NCI-H2107 (cell line): ENCODE data around the gene BACE1-AS.
"Not testable (repeated sequence)": the region's sequence is repeated elsewhere in the genome, so short reads cannot be mapped to it uniquely, and the experiment has no call there.

Experiments
- DNase-seq: peaks from one replicate; lab custom pipeline; 2025; lab: John Stamatoyannopoulos, UW

The BACE1-AS gene

DNA sequence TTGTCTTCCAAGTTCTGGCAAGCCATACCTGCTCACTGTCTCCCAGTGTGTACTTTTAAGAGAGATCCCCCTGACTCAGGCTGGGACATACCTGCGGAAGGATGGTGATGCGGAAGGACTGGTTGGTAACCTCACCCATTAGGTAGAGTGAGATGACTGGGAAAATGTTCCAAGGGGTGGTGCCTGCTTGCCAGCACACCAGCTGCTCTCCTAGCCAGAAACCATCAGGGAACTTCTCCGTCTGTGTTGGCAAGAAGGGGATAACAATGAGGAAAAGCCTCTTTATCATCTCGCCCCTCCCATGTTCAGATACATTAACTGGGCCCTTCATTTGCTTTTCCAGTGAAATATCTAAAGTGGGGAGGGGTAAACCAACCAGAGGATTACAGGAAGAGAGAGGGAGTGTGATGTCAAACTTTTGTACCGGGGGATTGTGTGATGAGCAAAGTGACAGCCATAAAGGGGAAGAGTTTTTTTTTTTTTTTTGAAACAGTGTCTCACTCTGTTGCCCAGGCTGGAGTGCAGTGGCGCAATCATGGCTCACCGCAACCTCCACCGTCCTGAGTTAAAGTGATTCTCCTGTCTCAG is at the start of gene BACE1-AS:
Gene BACE1-AS (plus strand): TSS at position 538 of the 588 bp plus-strand sequence.
- no peak for DNase-seq

DNA sequence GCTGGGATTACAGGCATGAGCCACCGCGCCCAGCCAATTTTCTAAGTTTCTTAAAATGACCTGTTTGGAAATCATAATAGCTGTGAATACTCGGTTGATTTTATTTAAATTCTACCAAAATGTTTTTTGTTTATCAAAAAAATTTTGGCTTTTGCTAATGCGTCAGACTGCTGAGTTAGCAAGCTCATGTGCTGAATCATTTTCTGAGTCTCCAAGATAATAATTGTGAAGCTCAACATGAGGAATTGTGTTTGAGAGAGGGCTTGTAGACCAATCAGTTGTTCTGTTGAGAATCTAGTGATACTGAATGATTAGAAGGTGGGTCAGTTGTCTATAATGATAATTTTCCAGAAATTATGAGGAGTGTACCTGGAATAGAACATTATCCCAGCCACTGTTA is 42.8 kb upstream of the BACE1-AS start:
- DNase-seq: no peak

DNA sequence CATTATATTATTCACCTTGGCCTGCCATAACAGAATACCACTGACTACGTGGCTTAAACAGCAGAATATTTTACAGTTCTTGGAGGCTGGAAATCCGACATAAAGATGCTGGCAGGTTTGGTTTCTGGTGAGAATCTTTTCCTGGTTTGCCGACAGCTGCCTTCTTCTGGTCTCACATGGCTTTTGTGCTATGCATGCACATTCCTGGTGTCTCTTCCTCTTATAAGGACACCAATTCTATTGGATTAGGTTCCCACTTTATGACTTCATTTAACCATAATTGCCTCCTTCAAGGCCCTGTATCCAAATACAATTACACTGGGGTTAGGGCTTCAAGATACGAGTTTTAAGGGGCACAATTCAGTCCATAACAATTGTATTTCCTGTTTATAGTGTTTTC is 41.6 kb upstream of the BACE1-AS start:
- no peak for DNase-seq

DNA sequence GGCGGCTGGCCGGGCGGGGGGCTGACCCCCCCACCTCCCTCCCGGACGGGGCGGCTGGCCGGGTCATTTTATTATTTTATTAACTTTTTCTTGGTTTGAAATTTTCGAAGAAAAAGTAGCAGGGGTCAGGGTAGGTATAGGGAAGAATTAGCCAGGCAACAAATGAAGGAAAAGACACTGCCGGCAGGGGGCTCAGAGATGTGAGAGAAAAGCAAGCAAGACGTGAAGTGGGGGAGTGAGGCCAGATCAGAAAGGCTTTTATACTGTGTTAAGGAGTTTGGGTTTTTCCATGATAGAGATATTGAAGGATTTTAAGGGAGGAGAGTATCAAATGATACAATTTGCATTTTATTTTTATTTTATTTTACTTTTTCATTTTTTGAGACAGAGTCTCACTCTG is 39.6 kb upstream of the BACE1-AS start:
- no peak for DNase-seq

DNA sequence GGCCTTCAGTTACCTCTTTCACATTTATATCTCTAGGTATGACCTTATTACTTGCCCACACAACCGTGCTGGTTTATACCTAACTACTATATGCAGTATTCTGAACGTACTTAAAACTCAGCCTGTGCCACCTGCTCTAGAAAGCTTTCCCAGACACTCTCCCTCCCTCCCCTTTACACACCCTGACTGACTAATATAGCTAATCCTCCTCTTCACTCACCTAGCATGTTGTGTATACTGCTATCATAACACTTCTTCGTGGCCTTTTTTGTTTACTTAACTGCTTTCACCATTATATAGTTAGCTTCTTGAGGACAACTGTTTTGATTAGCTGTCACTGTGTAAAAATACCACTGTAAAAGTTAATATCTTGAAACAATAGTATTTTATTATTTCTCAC is 35.2 kb upstream of the BACE1-AS start:
- no peak for DNase-seq

DNA sequence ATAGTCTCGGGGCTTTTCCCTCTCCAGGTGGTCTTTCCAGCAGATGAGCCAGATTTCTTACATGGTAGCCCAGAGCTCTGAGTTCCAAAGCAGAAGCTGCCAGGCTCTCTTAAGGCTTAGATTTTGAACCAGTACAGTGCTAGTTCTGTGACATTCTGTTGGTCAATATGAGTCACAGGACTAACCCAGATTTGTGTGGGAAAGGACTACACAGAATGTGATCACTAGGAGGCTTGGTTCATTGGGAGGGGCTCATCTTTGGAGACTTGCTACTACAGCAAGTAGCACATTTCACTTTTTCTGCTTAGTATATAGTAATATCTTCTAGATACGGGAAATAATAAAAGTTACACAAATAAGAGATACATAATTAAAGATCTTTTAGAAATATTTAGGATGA is 34.6 kb upstream of the BACE1-AS start:
- DNase-seq: no peak

DNA sequence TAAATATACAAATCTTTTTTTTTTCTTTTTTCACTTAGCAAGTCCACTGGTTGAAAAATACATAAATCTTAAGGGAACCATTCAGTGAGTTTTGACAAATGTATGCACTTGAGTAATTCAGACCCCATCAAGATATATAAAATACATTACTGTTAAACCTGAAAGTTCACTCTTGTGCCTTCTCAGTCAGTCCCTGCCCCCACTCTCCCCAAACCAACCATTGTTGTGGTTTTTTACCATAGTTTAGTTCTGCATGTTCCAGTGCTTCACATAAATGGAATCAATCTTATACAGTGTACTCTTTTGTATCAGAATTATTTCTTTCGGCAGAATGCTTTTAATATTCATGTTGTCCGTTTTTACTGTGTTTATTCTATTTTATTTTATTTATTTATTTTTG is 32.6 kb upstream of the BACE1-AS start:
- no peak for DNase-seq

DNA sequence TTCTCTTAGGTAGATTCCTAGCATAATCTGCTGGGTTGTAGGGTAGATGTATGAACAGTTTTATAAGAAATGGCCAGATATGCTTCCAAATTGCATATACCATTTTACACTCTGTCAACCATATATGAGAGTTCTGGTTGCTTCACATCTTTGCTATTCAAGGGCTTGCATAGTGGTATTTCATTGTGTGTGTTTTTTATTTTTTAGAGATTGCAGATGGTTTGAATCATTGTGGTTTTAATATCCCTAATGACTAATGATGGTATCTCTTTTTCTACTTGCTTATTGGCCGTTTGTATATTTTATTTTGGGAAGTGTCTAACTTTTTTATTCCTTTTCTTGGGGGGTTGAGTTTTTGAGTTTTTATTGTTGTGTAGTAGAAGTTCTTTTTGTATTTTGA is 31.7 kb upstream of the BACE1-AS start:
- no peak for DNase-seq

DNA sequence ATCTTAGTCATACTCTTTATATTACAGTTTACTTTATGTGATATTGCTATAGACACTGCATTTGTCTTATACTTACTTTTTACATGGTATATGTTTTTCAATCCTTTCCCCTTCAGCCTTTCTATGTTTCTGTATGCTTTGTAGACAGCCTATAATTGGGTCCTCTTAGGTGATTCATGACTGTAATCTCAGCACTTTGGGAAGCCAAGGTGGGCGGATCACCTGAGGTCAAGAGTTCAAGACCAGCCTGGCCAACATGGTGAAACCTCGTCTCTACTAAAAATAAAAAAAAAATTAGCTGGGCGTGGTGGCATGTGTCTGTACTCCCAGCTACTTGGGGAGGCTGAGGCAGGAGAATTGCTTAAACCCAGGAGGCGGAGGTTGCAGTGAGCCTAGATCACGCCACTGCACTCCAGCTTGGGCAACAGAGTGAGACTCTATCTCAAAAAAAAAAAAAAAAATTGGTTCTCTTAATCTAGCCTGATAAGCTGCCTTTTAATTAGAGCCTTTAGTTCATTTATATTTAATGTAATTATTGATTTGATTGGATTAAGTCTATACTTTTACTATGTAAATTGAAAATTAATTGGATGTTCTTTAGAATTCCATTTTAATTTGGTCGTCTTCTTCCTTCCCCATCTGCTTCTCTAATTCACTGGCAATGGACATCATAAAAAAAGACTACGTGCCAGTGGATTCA is 26.4 kb upstream of the BACE1-AS start:
- DNase-seq: not testable (repeated sequence)

DNA sequence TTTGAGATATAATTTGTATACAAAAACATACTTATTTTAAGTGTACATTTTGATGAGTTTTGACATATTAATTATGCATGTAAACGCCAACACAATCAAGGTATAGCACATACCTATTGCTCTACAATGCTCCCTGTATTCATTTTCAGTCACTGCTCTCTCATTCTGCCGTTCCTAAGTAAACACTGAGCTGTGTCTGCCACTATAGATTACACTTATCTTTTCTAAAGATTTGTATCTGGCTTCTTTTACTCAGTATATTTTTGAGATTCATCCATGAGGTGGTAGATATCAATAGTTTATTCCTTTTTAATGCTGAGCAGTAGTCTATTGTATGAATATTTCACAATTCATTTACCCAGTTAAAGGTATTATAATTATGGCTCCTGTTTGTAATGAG is 25.4 kb upstream of the BACE1-AS start:
- no peak for DNase-seq

DNA sequence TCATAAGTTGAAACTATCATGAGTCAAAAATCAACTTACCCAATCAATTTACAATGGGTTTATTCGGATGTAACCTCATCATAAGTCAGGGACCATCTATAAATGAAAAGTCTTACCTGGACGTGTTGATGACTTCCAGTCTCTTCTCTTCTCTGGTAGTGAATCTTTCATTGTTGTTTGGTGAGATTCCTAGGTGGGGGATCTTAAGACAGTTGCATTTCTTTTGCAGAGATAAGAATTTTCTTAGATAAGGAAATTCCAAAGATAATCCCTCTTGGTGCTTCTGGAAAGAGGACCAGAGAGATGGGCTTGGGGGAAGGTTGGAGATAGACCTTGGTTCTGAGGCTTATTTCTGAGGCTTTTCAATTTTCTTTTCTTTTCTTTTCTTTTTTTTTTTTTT is 21.3 kb upstream of the BACE1-AS start:
- no peak for DNase-seq

DNA sequence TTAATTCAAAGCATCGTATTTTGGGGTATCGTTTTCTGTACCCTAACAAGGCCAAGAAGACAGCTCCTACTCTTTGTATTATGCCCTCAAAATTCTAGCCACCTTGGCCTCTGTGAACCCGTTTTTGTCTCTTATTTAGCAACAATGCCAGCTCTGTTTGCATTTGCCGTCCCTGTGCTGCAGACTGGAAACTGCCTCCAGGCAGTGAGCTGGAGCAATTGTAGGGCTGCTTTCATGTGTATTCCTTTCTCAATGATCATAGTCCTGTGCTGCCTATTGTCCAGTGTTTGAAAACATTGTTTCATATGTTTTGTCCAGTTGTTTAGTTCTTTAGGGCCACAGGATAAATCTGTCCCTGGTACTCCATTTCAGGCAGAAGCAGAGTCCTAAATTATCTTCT is 19.9 kb upstream of the BACE1-AS start:
- DNase-seq: no peak

DNA sequence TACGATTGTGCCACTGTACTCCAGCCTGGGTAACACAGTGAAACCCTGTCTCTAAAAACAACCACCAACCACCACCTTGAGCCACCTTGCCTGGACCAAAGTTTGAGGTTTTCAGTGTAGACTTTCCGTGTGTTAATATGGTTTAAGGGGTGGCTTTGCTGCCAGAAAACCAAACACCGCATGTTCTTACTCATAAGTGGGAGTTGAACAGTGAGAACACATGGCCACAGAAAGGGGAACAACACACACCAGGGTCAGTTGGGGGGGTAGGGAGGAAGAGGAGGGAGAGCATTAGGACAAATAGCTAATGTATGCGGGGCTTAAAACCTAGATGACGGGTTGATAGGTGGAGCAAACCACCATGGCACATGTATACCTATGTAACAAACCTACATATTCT is 19.0 kb upstream of the BACE1-AS start:
- DNase-seq: not testable (repeated sequence)

DNA sequence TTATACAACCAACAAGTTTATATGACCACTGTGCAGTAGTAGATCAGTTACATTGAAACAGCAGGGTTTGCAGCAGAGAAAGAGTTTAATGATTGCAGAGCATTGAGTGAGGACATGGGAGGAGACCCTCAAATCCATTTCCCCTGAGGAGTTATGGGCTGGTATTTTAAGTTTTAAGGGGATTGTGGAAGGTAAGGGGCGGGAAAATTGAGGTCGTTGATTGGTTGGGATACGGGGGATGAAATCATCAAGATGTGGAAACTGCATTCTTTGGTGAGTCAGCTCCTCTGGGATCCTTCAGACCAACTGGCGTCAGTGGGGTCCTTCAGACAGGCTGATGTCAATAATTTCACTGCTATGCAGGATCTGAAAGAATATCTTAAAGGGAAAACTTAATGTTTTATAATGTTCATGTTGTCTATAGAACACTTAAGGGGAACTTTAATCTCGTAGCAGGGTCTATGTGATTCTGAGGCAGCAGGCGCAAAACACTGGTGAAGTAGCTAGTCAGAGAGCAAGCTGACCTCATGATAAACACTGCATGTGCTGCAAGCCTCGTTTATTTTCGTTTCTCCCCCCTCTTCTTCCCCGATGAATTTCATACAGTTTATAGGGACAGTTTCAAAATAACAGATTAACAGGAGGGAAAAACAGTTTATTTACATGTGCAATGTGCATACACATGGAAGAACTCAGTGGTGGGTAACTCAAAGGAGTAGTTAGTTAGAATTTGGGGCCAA is 17.4 kb upstream of the BACE1-AS start:
- DNase-seq: no peak

DNA sequence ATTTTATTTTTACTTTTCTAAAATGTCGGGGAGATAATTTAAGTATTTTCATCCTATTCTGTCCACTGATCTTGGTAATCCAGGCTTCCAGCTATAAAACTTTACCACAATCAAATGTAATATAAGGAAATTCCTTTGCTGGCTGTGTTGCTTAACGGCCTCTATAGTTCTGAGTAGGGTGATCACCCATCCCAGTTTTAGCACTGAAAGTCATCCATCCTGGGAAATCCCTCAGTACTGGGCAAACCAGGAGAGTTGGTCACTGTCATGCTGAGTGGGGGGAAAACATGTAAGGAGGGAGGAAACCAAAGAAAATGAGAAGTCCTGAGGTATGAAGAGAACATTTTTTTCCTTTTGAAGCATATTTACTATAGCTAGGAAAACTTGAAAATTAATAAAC is 12.8 kb upstream of the BACE1-AS start:
- no peak for DNase-seq

DNA sequence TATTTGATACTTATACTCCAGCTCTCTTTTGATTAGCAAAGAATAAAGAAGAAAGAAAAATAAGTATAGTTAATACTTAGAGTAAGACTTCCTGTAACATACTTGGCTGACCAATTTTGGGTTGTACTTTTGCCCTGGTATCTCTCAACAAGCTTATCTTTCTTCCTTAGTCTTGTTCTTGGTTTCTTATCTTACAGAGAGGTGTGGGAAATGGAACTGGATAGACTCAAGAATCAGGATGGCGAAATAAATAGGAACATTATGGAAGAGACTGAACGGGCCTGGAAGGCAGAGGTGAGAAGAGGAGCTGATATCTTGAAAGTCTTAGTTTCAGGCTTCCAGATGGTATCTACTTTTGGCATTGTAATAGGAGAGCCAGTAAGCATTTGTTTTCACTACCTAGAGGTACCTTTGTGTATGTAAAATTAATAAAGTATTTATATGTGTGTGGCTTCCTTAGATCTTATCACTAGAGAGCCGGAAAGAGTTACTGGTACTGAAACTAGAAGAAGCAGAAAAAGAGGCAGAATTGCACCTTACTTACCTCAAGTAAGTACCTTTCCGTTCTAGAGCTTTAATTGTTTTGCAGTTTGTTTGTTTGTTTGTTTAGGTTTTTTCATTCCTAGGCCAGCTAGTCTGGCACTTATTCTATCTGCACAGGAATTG is 11.3 kb upstream of the BACE1-AS start:
- no peak for DNase-seq

DNA sequence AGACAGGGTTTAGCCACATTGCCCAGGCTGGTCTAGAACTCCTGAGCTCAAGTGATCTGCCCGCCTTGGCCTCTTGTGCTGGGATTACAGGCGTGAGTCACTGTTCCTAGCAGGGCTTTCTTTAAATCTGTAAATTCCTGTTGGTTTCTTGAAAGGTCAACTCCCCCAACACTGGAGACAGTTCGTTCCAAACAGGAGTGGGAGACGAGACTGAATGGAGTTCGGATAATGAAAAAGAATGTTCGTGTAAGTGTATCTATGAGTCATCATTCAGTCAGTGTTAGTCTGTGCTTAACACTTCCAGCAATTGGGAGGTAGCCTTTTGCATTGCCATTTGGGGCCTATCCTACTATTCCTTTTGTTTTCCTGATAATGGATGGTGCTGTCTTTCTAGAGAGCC is 10.0 kb upstream of the BACE1-AS start:
- DNase-seq: no peak

DNA sequence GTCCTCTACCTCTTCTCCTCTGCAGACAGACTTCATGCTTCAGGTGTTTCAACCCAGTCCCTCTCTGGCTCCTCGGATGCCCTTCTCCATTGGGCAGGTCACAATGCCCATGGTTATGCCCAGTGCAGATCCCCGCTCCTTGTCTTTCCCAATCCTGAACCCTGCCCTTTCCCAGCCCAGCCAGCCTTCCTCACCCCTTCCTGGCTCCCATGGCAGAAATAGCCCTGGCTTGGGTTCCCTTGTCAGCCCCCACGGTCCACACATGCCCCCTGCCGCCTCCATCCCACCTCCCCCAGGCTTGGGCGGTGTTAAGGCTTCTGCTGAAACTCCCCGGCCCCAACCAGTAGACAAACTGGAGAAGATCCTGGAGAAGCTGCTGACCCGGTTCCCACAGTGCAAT is 9.3 kb upstream of the BACE1-AS start:
- no peak for DNase-seq

DNA sequence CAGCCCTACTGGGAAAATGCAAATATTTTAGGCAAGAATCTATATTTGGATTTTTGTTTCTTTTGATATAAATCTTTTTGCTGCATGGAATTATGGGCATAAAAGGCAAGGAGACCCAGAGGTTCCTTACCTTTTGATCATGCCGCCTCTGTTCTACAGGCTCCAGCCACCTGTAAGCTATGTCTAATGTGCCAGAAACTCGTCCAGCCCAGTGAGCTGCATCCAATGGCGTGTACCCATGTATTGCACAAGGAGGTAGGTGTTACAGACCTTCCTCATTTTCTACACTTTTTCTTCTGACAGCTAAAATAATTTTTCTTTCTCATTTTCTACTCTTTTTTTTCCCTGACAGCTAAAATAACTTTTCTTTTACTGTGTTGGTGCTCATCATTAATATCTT is 8.2 kb upstream of the BACE1-AS start:
- DNase-seq: no peak

DNA sequence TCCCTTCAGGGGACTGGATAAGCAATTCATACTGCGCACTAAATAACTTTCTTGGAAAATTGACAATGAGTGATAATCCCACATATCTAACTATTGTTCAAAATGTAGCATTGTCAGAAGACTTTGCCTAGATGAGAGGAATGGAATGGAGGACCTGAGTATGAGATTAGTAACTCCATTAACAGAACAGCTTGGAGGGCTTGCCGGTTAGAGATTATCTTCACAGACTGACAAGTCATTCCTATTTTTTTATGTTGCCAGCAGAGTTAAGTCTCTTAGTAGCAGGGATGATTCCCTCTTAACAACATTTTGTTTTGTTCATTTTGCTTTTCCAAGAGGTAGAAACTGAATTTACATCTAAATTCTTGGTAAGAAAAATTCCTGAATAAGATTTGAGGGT is 7.1 kb upstream of the BACE1-AS start:
- DNase-seq: no peak

DNA sequence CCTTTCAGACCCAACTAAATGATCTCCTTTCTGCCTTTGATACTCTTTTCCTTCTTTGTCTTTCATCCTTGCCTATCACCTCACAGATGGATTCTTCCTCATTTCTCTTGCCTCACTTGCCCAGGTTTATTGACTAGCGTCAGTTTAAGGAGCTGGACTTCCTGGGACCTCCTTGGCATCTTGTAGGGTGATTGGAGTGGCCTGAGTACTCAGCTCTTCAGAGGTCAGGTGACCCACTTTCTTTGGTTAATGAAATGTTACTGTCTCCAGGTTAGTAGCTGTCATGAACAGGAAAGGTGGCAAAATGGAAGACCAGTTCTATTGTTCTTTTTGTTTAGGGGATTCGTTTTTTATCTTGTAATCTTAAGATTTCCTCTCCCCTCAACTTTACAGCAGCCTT is 4.6 kb upstream of the BACE1-AS start:
- DNase-seq: no peak

DNA sequence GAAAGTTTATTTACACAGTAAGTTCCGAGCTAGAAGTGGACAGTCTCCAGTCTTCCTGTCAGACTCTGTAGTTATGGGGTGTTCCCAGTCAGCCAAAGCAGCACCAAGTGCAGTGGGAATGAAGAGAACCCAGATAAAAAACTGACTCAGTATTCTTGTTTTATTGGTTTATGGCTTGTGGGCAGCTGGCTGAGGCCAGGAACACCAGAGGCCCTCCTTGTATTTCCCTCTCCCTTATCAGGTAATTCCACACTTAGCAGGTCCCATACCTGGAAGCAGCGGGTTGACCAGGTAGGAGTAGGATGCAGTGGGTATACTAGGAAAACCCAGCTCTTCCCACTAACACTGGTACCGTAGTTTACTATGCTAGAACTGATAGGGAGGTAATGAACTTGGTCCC is 3.5 kb upstream of the BACE1-AS start:
- no peak for DNase-seq

DNA sequence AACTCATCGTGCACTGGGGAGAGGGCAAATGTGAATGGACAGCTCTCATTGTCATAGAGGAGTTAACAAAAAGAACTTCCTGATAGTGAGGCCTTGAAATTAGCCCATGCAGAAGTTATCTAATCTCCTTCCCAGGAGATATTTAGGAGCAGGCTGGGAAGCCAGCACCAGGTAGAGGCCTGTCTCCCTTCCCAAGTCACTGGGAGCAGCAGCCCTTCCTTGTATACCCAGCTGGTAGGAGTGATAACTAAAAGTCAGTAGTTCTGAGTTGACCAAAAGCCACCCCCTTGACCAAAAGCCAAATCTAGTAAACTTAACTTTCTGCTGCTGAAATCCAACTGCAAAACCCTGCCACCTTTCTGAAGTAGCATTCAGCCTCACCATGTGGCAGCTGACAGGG is 1.4 kb upstream of the BACE1-AS start:
- DNase-seq: no peak
